Fibroblast of the conjunctiva (primary cell): ENCODE data around the gene ENTHD1.
"Not testable (repeated sequence)": the region's sequence is repeated elsewhere in the genome, so short reads cannot be mapped to it uniquely, and the experiment has no call there.

Experiments used
- DNase-seq: peaks from one replicate; pipeline ENCODE4 v3.0.0-alpha.2; 2010; ENCODE audit warnings: low read depth

The ENTHD1 gene

DNA sequence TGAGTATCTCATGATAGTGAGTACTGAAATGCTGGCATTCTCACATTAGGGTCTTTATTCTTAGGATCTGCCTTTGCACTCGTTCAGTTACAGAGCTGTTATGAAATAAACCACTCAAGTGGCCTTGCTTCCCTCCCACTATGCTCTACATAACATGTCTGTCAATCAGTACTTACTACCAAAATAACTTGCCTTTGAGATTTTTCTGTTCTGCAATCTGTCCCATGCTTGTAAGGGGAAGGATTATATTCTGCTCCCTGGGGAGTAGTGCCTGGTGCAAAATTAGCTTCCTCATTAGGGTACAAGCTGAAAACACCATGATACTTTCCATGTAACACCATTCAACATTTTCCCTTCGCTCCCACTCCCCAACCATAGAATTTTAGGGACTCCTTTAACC lies 5.4 kb upstream of the ENTHD1 start:
- DNase-seq: no peak

DNA sequence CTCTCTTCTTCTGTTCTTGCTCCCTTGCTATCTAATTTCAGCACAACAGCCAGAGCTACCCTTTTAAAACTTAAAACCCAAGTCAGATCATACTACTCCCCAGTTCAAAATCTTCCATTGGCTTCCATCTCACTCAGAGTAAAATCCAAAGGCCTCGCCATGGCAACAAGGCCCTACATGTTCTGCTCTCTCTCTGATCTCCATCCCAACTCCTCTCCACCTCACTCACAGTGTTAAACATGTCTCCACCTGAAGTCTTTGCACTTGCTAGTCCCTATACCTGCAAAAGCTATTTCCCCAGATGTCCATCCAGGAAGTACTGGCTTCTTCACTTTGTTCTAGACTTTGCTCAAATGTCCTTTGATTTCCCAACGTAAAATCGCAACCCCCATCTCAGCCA lies 4.3 kb upstream of the ENTHD1 start:
- no peak for DNase-seq

DNA sequence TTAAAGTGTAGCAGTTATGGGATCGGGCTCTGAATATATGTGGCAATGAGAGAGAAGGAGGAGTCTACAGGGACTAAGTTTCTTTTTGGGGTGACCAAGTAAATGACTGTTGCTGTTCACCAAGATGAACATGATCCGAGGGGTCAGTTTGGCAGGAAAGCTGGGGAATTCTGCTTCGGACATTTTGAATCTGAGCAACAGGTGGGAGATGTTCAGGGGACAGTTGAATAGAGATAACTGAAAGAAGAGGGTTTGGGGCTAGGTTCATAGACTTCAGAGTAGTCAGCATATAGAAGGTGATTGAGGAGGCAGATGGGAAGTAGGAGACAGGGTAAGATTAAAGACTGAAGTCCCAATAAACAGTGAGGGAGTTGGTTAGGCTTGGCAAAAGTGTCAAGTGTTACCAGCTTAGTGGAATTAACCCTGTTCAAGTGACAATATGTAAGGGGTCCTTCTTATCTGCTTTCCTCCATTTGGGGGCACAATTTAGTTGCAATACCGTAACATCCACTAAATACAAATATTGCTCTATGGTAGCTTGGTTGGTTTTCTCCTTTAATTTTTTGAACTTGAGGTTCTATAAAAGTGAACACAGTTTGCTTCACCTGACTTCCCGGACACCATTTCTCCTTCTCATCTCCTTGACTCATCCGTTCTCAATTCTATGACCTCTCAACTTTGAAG lies 2.9 kb upstream of the ENTHD1 start:
- no peak for DNase-seq

DNA sequence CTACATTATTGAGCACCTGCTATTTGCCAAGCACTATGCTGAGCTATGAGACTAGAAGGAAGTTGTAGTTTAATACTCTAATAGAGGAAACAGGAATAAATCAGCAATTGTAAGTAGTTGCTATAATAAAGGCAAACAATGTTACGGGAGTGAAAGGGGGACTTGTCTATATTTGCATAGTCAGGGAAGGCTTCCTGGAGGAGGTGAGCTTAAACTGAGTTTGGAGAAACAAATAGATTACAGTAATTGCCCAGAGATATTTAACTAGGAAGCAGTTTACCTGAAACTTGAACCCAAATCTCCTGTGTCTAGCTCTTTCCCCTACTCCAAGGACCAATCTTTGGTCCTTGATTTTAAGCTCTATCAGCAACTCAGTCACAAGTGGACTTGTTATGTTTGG lies 2.1 kb upstream of the ENTHD1 start:
- no peak for DNase-seq

DNA sequence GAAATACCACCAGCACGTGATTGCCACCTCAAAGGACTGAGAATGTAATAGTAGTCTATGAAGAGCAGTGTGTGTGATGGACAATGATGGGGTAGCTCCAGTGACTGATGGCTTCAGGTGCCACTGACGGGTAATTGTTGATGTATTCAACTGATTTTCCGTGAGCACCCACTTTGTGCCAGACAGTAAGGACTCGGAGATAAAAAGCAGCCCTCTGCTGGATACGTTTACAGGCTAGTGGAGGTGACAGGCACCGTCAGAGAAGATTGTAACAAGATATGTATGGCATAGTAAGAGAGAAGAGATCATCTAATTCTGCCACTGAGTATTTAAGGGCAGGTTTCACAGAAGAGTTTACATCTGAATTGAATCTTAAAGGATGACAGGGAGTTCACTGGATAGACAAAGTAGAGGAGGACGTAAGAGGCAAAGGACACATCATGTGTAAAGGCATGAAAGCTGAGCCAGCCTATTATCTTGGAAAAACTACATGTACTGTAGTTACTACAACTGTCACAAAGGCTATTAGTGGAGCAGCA lies 1.1 kb upstream of the ENTHD1 start:
- DNase-seq: no peak

DNA sequence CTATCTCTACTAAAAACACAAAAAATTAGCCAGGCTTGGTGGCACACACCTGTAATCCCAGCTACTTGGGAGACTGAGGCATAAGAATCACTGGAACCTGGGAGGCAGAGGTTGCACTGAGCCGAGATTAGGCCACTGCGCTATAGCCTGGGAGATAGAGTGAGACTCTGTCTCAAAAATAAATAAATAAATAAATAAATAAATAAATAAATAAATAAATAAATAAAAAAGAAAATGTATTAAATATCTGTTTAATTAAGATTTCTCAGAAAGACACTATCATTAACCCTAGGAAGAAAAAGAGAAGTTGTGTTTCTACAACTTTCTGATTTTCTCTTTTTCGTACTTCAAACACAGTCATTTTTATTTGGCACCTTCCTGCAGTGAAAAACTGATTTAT lies 3.6 kb downstream of the ENTHD1 start:
- not testable (repeated sequence) for DNase-seq

DNA sequence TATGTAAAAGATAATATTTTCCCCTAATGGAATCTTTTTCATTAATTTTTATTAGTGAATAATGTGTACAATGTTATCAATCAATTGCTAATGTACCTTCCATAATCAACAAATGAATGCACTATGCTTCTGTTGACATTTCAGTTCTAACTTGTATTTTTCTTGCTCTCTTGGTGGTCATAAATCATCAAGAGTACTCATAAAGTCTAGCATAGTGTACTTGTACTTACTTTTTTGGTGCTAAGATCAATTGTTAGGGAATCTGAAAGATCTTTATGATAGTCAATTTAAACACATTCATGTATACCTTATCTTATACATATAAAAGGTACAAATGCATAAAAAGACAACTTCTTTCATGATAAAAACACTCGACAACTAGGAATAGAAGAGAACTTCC lies 10.5 kb downstream of the ENTHD1 start:
- no peak for DNase-seq

DNA sequence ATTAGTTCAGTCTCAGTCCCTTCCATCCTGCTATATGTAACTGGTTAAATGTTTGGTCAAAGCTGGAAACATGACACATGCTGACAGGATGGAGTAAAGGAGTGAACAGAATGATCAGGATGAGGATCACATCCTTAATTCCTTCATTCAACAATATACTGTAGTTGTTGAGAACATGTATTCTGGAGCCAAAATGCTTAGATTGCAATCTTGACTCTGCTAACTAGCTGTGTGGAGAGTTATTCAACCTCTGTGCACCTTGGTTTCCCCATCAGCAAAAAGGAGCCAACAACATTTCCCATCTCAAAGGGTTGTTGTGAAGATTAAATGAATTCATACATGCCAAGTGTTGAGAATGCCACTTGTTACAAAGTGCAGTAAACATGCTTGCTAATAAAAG lies 12.8 kb downstream of the ENTHD1 start:
- DNase-seq: no peak

DNA sequence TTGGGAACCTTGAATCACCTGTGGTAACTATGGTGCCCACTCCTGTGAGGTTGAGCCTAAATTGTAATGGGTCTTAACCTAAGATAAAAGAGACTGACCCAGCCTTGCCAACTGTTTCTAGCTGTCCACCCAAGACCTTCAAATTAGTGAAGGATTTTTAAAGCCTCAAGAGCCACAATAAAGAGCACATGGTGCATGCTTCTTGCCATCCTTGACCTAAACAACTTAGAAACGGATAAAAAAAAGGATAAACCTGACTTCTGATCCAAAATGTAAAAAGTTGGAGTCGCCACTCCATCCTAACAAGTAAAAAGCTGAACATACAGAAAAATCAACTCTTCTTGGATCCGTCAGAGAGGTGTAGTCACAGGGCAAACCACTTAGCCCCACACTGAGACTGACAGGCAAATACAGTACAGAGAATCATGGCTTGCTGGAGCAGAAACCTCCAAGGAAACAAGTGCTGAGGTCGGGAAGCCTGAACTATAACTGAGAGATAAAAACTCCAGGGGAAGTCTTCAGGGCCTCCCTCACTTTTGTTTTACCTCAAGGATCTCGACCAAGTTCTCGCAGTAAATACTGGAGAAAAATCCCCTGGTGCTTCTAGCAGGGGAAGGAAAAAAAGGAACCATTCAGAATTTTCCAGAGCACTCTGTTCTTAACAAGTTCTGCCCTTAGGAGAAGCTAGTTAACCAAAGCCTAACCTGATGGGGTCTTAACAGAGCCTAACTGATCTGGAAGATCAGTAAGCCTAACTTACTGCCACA lies 16.3 kb downstream of the ENTHD1 start:
- DNase-seq: no peak

DNA sequence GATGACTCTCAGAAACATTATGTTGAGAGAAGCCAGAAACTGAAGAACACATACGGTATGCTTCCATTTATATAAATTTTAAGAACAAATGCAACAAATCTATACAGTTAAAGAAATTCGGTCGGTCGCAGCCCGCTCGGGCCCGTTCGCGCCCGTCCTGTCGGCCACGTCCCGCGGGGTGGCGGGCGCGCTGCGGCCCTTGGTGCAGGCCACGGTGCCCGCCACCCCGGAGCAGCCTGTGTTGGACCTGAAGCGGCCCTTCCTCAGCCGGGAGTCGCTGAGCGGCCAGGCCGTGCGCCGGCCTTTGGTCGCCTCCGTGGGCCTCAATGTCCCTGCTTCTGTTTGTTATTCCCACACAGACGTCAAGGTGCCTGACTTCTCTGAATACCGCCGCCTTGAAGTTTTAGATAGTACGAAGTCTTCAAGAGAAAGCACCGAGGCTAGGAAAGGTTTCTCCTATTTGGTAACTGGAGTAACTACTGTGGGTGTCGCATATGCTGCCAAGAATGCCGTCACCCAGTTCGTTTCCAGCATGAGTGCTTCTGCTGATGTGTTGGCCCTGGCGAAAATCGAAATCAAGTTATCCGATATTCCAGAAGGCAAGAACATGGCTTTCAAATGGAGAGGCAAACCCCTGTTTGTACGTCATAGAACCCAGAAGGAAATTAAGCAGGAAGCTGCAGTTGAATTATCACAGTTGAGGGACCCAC lies 18.2 kb downstream of the ENTHD1 start:
- not testable (repeated sequence) for DNase-seq

DNA sequence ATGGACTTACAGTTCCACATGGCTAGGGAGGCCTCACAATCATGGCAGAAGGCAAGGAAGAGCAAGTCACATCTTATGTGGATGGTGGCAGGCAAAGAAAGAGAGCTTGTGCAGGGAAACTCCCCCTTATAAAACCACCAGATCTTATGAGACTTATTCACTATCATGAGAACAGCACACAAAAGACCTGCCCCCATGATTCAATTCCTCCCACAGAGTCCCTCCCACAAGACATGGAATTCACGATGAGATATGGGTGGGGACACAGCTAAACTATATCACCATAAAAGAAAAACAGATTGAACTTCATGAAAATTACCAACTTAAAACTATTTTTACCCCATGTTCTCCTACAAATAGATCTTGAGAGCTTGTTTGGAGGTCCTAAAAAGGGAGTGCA lies 19.6 kb downstream of the ENTHD1 start:
- DNase-seq: no peak

DNA sequence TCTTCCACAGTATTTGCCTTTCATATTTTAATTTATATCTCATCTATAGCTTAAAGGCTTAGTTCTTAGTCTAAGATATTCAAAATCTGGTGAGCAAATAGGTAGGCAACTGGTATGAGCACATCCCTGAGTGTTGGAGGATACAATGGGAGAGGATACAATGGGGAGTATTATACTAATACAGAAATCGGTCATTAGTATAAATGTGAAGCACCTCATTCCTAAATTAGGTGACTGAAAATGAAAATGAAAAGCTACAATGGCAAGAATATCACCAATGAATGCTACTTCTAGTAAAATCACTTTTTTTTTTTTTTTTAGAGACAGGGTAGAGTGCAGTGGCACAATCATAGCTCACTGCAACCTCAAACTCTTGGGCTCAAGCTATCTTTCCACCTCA lies 21.0 kb downstream of the ENTHD1 start:
- DNase-seq: no peak

DNA sequence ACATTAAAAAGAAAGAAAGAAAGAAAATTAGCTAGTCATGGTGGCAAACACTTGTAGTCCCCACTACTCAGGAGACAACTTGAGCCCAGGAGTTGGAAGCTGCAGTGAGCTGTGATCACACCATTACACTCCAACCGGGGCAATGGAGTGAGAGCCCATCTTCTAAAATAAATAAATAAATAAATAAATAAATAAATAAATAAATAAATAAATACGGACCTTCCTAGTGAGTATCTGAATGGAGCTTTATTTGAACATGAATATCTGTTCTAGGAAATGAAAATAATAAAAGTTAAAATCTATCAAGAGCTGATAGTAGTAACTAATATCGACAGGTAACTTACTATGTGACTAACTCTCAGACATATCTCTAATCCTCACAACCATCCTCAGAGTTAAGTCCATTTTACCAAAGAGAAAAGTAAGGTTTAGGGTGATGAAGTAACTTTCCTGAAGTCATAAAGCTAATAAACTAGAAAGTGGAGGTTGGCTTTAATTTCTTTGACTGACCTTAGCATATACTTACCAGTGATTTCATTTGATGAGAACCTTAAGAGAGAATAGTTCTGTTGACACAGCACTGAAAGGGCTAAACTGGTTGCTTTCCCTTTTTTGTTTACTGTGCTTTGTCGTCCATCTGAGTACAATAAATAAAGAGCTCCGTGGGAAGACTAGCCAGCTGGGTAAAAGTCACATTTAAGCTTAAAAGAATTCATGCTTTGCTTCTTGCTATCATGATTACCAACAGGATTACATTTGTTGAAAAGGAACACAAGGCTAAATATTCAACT lies 22.4 kb downstream of the ENTHD1 start:
- no peak for DNase-seq

DNA sequence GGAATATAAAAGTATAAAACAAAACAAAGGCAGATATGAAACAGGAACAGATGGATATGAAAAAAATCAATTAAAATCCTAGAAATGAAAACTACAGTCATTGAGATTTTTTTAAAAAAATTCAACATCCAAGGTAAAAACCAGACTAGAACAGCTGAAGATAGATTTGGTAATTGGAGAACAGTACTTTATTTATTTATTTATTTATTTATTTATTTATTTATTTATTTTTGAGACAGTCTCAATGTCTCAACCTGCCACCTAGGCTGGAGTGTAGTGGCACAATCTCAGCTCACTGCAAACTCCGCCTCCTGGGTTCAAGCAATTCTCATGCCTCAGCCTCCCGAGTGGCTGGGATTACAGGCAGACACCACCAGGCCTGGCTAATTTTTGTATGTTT lies 23.8 kb downstream of the ENTHD1 start:
- DNase-seq: not testable (repeated sequence)

DNA sequence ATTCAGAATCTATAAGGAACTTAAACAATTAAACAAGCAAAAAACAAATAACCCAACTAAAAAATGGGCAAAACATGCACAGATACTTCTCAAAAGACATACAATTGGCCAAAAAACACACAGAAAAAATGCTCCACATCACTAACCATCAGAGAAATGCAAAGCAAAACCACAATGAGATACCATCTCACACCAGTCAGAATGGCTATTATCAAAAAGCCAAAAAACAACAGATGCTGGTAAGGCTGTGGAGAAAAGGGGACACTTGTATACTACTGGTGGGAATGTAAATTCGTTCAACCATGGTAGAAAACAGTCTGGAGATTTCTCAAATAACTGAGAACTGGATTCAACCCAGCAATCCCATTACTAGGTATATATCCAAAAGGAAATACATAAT lies 24.8 kb downstream of the ENTHD1 start:
- DNase-seq: no peak

DNA sequence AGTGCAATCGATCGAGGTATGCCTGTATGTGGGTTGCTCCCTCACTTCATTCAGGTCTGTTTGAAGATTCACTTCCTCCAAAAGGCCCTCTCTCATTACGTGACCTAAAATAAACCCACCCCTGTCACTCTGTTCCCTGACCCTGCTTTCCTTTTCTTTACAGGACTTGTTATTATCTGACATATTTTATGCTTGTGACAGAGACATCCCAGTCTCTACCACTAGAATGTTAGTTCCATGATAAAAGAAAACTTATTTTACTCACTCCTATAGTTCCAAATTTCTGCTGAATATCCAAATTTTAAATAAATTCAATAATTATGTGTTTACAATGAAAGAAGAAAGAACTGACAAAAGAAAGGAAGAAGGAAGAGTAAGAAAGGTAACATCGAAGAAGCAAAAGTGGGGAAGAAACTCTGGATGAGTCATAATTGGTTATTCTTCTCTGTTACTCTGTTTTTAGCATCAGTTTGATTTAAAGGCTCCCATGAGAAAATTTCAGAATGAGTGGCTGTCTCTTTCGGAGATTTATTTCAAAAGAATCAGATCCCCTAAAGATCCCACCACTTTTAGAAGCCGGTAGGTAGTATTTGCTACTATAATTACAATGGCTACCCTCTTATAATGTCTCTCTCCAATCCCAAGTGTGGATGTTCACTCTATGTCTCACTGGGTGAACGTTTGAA lies 33.5 kb downstream of the ENTHD1 start:
- no peak for DNase-seq

DNA sequence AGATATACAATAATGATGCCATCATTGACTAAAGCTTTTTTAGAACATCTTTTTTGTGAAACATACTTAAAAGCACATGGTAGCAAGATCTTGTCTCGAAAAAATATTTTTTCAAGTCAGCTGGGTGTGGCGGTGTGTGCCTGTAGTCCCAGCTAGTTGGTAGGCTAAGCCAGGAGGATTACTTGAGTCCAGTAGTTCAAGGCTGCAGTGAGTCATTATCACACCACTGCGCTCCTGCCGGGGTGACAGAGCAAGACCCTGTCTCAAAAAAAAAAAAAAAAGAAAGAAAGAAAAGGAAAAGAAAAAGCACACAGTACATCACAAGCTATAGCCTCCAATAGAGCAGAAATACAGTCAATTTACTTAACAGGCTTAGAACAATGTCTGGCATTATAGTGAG lies 37.0 kb downstream of the ENTHD1 start:
- no peak for DNase-seq

DNA sequence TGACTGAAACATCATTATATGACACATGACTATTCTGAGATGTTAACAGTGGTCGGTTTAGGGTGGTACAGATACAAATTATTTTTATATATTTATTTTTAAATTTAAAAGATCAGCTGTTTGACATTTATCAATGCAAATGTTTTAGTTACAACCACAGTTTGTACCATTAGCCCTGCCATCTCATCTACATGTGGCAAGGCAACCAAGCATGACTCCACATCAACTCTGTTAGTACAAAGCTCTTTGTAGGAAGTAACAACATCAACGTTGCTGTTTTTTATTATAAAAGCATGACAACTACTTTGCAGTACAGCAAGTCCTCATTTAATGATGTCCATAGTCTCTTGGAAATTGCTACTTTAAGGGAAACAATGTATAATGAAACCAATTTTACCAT lies 40.8 kb downstream of the ENTHD1 start:
- DNase-seq: no peak

DNA sequence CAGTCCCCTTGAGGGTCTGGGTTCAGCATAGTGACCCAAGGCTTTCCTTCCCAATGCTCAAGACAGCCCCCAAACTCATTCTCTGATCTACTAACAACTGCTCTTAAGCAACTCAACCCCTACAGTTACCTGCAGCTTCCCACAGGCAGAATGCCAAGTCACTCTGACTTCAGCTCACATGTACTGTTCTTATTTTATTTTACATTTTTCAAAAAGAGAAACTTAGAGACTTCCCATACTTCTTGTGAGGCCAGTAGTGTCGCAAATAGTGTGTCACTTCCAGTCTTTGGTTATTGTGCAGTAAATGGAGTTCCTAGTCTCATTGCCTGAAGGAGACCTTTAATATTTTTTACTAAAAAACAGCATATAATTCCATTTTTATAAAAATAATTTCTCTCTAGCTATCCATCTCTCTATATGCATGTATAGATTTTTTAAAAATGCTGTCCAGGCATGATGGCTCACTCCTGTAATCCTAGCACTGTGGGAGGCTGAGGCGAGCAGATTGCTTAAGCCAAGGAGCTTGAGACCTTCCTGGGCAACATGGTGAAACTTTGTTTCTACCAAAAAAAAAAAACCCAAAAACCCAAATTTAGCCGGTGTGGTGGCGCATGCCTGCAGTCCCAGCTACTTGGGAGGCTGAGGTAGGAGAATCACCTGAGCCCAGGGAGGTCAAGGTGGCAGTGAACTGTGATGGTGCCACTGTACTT lies 41.8 kb downstream of the ENTHD1 start:
- DNase-seq: no peak

DNA sequence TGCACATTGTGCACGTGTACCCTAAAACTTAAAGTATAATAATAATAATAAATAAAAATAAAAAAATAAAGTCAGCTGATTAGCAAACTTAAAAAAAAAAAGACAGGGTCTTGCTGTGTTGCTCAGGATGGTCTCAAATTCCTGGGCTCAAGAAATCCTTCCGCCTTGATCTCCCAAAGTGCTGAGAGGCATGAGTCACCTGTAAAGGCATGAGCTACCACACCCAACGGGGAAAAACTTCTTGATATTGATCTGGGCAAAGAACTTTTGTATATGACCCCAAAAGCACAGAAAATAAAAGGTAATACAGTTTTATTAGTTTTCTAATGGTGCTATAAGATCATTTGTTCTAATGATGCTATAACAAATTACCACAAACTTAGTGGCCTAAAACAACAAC lies 46.1 kb downstream of the ENTHD1 start:
- no peak for DNase-seq

DNA sequence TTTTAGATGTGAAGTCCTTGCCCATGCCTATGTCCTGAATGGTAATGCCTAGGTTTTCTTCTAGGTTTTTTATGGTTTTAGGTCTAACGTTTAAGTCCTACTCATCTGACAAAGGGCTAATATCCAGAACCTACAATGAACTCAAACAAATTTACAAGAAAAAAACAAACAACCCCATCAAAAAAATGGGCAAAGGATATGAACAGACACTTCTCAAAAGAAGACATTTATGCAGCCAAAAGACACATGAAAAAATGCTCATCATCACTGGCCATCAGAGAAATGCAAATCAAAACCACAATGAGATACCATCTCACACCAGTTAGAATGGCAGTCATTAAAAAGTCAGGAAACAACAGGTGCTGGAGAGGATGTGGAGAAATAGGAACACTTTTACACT lies 47.0 kb downstream of the ENTHD1 start:
- DNase-seq: not testable (repeated sequence)
